HepG2 (cell line): ENCODE results near the gene USP5. TPM values are rescaled to one million over a fixed set of nuclear protein-coding genes. Genes with fewer than 3 reads are reported as not detected.
A peak's percentile ranks its signal among the peaks of the same experiment; 100 is the strongest.

ENCODE experiments used
- AHR ChIP-seq: IDR thresholded peaks from 2 replicates; pipeline ENCODE4 v1.6.1; 2018; ENCODE audit warnings: missing genetic modification reagents, missing compliant biosample characterization
- FUBP1 ChIP-seq: sonication (generic); formaldehyde crosslinking; IDR thresholded peaks from 2 replicates; pipeline ENCODE4 v1.5.1; 2020; ENCODE audit warnings: missing genetic modification reagents, mild to moderate bottlenecking, borderline replicate concordance
- KAT8 ChIP-seq: IDR thresholded peaks from 2 replicates; pipeline ENCODE4 v1.6.1; 2016; ENCODE audit warnings: missing genetic modification reagents, missing compliant biosample characterization
- KLF15 ChIP-seq: sonication (generic); formaldehyde crosslinking; IDR thresholded peaks from 2 replicates; pipeline ENCODE4 v1.8.1; 2023; ENCODE audit warnings: borderline replicate concordance, mild to moderate bottlenecking, inconsistent platforms, missing genetic modification reagents, mixed read lengths
- SNAPC4 ChIP-seq: sonication (generic); formaldehyde crosslinking; IDR thresholded peaks from 2 replicates; pipeline ENCODE4 v1.4.0; 2020; ENCODE audit warnings: mild to moderate bottlenecking, missing genetic modification reagents
- ZNF350 ChIP-seq: sonication (generic); formaldehyde crosslinking; IDR thresholded peaks from 2 replicates; pipeline ENCODE4 v1.4.0; 2020; ENCODE audit warnings: mild to moderate bottlenecking, low read depth, missing genetic modification reagents, borderline replicate concordance
- ZNF703 ChIP-seq: sonication (generic); formaldehyde crosslinking; IDR thresholded peaks from 2 replicates; pipeline ENCODE4 v1.5.1; 2020; ENCODE audit warnings: missing genetic modification reagents, mild to moderate bottlenecking, moderate library complexity, borderline replicate concordance
- ZSCAN9 ChIP-seq: IDR thresholded peaks from 2 replicates; pipeline ENCODE4 v1.6.1; 2016; ENCODE audit warnings: borderline replicate concordance
- polyA plus RNA-seq, 8 experiments: library from polyadenylated mRNA; depleted of rRNA in 3 of 8; stranded (reverse) in 7 of 8; unstranded in 1 of 8; fragments of >200 nt; fragmentation: Illumina TruSeq in 4 of 8; extraction: Trizol in 4 of 8; gene quantifications; 2 replicates each; pipeline versions ENCODE4 v1.2.1 to v1.2.3, GENCODE V29; 2011 to 2016; ENCODE audit warnings: low read depth in 4 of 8, missing spikeins in 1 of 8, mixed read lengths in 1 of 8; ENCODE audit not compliant: insufficient read depth in 1 of 8
- total RNA-seq, 5 experiments: library from RNA; depleted of rRNA; stranded (reverse); fragments of >200 nt; fragmentation: Illumina TruSeq; extraction: Trizol; gene quantifications; 2 replicates each; pipeline ENCODE4 v1.2.3, GENCODE V29; 2016; ENCODE audit warnings: low read depth in 1 of 5
- TF ChIP-seq, protein P1 (sequence below): sonication (generic); formaldehyde crosslinking; IDR thresholded peaks from 2 replicates; pipeline ENCODE4 v1.9.0; 2021; ENCODE audit warnings: mild to moderate bottlenecking, missing genetic modification reagents

Gene USP5
- total and polyA plus RNA-seq, 2 of the 13 experiments (the other 11 are each of a cell fraction or from before 2014, with no cell fraction given): 39.6 to 56.0 TPM

GRCh38 chr12:6891646-6892001 is 39.7 kb downstream of the USP5 start (continued):
- TF ChIP-seq FUBP1 (CRISPR knock-in tag) (no peak), KAT8 (CRISPR knock-in tag) (no peak), ZNF350 (0 out of 2 replicates have a peak, but pooled peaks have one; percentile 7), ZSCAN9 (no peak), SNAPC4 (CRISPR knock-in tag) (0 out of 2 replicates have a peak, but pooled peaks have one; percentile 1), KLF15 (no peak), ZNF703 (CRISPR knock-in tag) (0 out of 2 replicates have a peak, but pooled peaks have one; percentile 49), AHR (no peak)
- TF ChIP-seq, protein P1, sequence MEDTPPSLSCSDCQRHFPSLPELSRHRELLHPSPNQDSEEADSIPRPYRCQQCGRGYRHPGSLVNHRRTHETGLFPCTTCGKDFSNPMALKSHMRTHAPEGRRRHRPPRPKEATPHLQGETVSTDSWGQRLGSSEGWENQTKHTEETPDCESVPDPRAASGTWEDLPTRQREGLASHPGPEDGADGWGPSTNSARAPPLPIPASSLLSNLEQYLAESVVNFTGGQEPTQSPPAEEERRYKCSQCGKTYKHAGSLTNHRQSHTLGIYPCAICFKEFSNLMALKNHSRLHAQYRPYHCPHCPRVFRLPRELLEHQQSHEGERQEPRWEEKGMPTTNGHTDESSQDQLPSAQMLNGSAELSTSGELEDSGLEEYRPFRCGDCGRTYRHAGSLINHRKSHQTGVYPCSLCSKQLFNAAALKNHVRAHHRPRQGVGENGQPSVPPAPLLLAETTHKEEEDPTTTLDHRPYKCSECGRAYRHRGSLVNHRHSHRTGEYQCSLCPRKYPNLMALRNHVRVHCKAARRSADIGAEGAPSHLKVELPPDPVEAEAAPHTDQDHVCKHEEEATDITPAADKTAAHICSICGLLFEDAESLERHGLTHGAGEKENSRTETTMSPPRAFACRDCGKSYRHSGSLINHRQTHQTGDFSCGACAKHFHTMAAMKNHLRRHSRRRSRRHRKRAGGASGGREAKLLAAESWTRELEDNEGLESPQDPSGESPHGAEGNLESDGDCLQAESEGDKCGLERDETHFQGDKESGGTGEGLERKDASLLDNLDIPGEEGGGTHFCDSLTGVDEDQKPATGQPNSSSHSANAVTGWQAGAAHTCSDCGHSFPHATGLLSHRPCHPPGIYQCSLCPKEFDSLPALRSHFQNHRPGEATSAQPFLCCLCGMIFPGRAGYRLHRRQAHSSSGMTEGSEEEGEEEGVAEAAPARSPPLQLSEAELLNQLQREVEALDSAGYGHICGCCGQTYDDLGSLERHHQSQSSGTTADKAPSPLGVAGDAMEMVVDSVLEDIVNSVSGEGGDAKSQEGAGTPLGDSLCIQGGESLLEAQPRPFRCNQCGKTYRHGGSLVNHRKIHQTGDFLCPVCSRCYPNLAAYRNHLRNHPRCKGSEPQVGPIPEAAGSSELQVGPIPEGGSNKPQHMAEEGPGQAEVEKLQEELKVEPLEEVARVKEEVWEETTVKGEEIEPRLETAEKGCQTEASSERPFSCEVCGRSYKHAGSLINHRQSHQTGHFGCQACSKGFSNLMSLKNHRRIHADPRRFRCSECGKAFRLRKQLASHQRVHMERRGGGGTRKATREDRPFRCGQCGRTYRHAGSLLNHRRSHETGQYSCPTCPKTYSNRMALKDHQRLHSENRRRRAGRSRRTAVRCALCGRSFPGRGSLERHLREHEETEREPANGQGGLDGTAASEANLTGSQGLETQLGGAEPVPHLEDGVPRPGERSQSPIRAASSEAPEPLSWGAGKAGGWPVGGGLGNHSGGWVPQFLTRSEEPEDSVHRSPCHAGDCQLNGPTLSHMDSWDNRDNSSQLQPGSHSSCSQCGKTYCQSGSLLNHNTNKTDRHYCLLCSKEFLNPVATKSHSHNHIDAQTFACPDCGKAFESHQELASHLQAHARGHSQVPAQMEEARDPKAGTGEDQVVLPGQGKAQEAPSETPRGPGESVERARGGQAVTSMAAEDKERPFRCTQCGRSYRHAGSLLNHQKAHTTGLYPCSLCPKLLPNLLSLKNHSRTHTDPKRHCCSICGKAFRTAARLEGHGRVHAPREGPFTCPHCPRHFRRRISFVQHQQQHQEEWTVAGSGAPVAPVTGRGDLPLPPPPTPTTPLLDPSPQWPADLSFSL: no peak
